Muscle of arm (tissue), 14 donors: Measurements from ENCODE around the gene LST1. TPM values are rescaled to one million over a fixed set of nuclear protein-coding genes. Genes with fewer than 3 reads are reported as not detected.
"Not testable (repeated sequence)": the region's sequence is repeated elsewhere in the genome, so short reads cannot be mapped to it uniquely, and the experiment has no call there.

ENCODE experiments used
- DNase-seq: peaks from one replicate; pipeline ENCODE4 v3.0.0-alpha.2; 2013
- long read RNA-seq, 11 donors: transcript quantifications; one replicate each; lab custom pipeline, GENCODE V29; 2026
- polyA plus RNA-seq, 12 donors: library from polyadenylated mRNA; unstranded; fragments of 120-200 nt; gene quantifications; one replicate each; pipeline ENCODE4 v1.2.1, GENCODE V29; 2013; ENCODE audit not compliant: insufficient read length in 12 of 12

LST1 gene
- polyA plus RNA-seq = 10 to 100 TPM in 2 of 12 donors, 1 to 10 TPM in 8, not detected in 2; 3.9 to 24.6 (median 5.9) TPM
- long read RNA-seq, donor 1, partial matches to known transcripts = 0 of 10 reads
- long read RNA-seq, donor 1, other reads (novel, unspliced or antisense) = 0 of 10 reads
- long read RNA-seq, donor 2, partial matches to known transcripts = 0 of 3 reads
- long read RNA-seq, donor 2, other reads (novel, unspliced or antisense) = 0 of 3 reads
- long read RNA-seq, donor 3, partial matches to known transcripts = 0 of 1 reads
- long read RNA-seq, donor 3, other reads (novel, unspliced or antisense) = 0 of 1 reads
- long read RNA-seq, donor 4, partial matches to known transcripts = 0 of 1 reads
- long read RNA-seq, donor 4, other reads (novel, unspliced or antisense) = 0 of 1 reads
- long read RNA-seq, donor 5, partial matches to known transcripts = 0 of 2 reads
- long read RNA-seq, donor 5, other reads (novel, unspliced or antisense) = 0 of 2 reads
- long read RNA-seq, donor 6 = 0 reads
- long read RNA-seq, donor 7 = 0 reads
- long read RNA-seq, donor 8, partial matches to known transcripts = 0 of 1 reads
- long read RNA-seq, donor 8, other reads (novel, unspliced or antisense) = 0 of 1 reads
- long read RNA-seq, donor 9, partial matches to known transcripts = 0 of 2 reads
- long read RNA-seq, donor 9, other reads (novel, unspliced or antisense) = 0 of 2 reads
- long read RNA-seq, donor 10 = 0 reads
- long read RNA-seq, donor 11, partial matches to known transcripts = 0 of 1 reads
- long read RNA-seq, donor 11, other reads (novel, unspliced or antisense) = 0 of 1 reads

- no peak for DNase-seq
Observed at GRCh38 chr6:31586008-31586407, at the start of gene LST1. Gene LST1 (plus strand): TSS chr6:31586277. CDS start chr6:31587300, 1,023 bp downstream.

- DNase-seq = no peak
Observed at GRCh38 chr6:31538805-31539400, 47.2 kb upstream of the LST1 start.

DNA sequence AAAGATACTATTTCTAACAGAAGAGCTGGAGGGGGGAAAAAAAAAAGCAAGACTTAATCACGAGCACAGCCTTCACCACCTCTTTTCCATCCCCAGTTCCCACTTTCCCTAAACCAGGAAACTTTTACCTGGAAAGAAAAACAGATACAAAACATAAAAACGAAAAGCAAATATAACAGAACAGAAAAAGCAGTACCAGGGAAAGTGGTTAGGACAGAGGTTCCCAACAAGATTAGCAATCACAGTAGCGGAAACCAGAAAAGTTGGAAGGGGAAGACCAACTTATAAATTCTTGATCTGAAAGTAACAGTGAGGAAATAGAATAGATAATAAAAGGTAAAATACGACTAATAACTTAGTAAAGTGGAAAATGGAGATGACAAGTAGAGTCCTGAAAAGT, 45.4 kb upstream of the LST1 start:
- DNase-seq = no peak

DNA sequence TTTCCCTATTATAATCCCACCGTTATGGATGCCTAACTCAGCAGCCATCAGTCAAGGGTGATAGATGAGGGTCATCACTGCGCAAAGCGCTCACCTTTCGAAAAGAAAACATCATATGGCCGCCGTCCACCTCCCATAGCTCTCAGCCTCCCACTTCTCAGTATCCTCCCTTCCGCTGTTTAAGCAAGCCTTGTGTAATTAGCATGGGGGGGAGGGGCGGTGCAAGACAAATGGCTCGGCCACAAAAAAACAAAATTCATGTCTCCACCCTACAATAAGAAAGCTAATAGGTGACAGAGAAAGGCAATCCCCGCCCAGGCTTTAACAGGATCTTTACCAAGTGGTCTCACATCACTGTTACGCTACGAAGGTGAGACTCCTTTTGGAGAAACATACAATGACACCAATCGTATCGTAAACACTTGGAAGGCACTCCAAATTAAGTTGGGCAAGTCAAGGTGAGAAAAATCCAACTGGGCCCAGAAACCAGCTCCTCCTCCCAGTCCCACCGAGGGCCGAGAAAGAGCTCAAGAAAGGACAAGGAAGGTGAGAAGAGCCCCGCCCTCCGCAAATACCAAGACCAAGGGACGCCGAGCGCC, 44.9 kb upstream of the LST1 start:
- DNase-seq = no peak

DNA sequence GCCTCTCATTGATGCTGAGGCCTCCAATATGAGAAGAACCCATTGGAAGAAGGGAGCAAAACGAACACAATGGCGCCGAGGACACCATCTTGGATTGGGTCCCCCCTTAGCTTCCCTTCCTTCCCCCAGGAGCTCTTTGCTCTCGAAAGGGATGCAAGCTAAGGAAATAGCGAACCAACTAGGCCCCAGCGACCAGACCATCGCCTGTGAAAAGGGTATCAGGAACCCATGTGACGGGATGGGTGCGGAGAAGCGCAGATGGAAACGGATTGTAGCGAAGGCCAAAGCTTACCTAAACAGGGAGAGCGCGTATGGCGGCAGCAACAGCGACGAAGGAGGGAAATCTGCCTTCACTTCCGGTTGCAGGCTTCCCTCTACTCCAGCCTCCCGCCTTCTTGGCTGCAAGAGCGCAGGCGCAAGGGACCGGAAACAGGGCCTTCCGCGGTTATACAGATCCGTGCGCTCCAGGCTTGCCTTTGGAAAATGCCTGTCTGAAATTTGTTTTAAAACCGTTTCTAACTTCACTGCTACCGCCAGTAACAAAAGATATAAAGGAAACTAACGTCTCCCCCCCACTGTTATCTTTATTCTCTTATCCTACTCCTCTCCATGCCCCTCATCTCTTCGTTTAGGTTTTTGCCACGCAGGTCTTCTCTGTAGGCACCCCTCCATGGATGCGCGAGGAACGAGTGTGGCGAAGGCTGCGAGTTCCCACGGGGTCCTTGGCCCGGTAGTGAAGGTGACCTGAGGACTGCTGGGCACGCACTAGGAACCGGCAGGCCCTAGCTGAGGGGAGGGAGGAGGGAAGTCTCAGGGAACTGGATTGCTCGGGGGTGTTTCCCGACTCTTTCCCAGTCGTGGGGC, 44.2 kb upstream of the LST1 start, which contains the start of gene DDX39B:
Gene DDX39B, minus strand, starts transcription at position 346 of the 864 bp plus-strand sequence. CDS start 1,471 bp downstream, outside the sequence.
- peak; percentile 98 for DNase-seq

DNA sequence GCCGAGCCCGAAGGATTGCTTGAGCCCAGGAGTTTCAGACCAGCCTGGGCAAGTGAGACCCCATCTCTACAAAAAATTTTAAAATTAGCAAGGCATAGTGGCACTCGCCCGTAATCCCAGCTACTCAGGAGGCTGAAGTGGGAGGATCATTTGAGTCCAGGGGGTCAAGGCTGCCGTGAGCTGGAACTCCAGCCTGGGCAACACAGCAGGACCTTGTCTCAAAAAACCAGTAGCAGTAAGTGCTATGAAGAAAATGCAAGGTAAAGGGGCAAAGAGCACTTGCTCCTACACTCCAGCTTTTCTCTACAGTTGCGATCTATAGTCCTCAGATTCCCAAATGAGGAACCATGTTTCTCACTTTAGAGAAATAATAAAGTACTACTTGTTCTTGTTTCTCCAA, 42.4 kb upstream of the LST1 start:
- DNase-seq = no peak

- DNase-seq = no peak
Observed at GRCh38 chr6:31544676-31545075, 41.4 kb upstream of the LST1 start.

DNA sequence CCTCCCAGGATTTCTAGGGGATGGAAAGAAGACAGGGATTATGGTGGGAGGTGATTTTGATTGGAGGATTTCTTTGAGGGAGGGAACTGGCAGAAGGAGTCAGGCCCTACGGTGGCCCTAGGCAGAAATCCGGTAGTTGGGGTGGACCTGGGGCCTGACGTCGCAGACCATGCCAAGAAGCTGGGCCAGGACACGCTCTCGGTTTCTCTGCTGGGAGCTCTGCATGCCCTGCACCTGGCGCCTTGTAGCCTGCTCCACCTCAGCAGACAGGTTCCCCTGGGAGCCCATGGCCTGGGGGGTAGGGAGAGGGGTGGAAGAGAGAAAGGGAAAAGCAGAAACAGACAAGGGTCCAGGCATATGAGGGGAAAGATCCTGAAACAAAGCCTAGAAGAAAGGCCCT, 40.8 kb upstream of the LST1 start:
- no peak for DNase-seq

DNA sequence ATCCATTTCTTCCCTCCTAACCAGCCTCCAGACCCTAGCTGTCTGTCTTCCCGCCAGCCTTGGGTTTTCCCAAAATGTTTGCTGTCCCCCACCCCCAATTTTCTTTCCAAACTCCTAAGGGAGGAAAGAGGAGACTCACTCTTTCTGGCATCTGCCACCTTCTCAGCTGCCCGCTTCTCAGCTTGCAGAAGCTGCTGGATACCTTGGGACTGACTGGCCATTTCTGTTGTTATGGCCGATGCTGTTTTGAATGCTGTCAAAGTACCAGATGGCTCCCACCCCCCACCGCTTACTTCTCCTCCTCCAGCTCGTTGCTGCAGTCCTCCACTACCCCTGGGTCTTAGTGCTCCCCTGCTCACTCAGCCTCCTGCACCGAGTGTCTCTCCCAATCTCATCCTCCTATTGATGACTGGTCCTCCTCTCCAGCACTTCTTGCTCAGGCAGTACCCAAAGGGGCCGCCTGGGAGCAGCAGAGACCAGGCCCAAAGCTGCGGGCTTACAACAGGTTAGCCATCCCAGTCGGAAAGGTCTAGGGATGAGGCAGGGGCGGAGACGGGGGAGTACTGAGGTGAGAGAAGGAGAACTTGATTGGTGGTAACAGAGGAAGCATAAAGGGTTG, 39.6 kb upstream of the LST1 start, which contains the start of gene ATP6V1G2:
Gene ATP6V1G2, minus strand, starts transcription at position 270 of the 619 bp plus-strand sequence. Its CDS starts 49 bp downstream, at position 221.
- peak; percentile 89 for DNase-seq

DNA sequence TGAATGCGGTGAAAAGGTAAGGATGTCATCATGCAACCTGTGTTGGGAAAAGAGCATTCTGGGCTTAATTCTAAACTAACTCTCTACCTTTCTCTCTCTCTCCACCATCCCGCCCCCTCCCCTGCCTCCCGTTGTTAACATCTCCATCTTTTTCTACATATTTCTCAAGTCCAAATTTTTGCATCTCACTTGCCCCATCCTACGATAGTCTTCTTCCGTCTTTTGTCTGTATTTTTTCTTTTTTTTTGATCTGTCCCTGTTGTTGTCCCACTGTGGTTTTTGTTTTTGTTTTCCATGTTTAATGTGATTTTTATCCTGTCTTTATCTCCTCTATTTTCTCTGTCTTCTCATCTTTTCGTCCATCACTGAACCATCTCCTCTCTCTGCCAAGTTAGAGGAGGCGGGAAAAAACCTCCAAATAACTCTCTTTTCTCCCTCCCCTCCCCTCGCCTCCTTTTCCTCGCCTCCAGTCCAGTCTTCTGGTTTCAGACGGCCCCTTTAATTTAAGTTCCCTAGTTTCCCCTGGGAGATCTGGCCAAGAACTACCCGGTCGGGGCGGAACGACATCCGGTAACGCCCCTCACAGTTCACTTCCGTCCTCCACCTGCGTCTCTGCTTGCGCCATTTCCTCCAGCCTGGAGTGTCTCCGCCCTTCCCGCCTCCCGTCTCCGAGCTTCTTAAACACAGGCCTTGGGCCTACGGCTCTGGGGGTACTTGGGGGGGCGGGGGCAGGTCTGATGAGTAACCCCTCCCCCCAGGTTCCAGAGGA, 38.9 kb upstream of the LST1 start, which contains the start of gene NFKBIL1:
Gene NFKBIL1, plus strand, starts transcription at position 651 of the 769 bp plus-strand sequence. Its CDS starts 87 bp downstream, at position 738.
- peak; percentile 99 for DNase-seq

- DNase-seq = no peak
Observed at GRCh38 chr6:31547727-31548543, 38.1 kb upstream of the LST1 start.

- no peak for DNase-seq
Observed at GRCh38 chr6:31548544-31548873, 37.6 kb upstream of the LST1 start.

DNA sequence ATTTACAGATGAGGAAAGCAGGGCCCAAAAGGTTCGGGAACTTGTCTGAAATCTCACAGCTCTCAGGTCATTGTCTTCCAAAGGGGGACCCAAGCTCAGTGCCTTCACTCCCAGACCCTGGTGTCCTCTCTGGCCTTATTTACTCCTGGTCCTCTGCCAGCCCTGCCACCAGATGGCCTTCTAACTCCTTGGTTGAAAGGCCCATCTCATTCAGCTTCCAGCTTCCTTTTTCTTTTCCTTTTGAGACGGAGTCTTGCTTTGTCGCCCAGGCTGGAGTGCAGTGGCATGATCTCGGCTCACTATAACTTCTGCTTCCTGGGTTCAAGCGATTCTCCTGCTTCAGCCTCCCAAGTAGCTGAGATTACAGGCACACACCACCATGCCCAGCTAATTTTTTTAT, 34.7 kb upstream of the LST1 start:
- not testable (repeated sequence) for DNase-seq

- DNase-seq = no peak
Observed at GRCh38 chr6:31556307-31556706, 29.8 kb upstream of the LST1 start.

- DNase-seq = no peak
Observed at GRCh38 chr6:31557443-31558317, 28.4 kb upstream of the LST1 start.

DNA sequence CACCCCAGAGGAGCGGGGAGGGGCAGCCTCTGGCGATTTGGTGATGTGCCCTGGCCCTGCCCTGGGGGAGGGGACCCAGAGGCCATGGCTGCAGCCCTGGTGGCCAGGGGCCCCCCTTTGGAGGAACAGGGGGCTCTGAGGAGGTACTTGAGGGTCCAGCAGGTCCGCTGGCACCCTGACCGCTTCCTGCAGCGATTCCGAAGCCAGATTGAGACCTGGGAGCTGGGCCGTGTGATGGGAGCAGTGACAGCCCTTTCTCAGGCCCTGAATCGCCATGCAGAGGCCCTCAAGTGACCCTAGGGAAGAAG, 27.8 kb upstream of the LST1 start:
- DNase-seq = no peak

DNA sequence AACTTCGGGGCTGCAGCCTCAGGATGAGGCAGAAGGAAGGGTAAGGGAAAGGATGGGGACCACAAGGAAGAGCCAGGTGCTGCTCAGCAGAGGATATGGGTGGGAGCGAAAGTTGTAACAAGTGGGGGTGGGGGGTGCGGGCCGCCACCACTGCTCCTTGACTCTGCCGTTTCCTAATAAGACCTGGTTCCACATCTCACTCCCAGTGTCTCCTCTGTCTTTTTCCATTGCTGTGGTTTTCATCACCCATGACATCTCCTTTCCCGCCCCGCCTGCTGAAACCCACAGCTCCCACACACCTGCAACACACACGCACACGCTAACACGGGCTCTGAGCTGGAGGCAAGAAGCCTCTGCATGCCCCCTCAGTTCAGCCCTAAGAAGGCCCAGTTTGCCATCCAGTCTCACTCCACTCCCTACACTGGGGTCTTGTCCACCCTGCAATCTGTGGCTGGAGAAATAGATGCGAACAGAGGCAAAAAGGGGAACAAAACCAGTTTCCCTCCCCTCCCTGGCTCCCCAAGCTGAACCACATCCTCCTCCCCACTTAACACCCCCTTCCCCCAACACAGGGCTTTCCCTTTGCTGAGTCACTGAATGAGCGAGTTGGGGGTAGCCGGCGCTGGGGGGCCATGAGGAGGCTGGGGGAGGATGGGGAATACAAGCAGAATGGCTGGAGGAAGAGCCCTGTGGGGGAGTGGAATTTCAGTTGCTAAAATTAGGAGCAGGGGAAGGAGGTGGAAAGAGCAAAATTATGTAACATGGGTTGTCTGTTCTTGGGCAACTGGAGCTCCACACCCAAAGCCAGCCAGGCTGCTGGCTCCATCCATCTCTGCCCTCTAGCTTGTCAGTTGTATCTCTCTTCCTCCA, 27.2 kb upstream of the LST1 start:
- no peak for DNase-seq
